GM18505 (cell line): ENCODE measurements around the gene SLCO2A1.

Experiments used
- ATAC-seq: cut with Tn5 transposase; IDR thresholded peaks from one replicate; pipeline ENCODE4 v1.9.1; 2021; ENCODE audit not compliant: unreplicated experiment
- POLR2A ChIP-seq: IDR thresholded peaks from 4 replicates; pipeline ENCODE4 v1.6.1; 2011; ENCODE audit warnings: borderline replicate concordance; ENCODE audit not compliant: insufficient read depth, insufficient read length; ENCODE audit errors: extremely low read depth

Gene SLCO2A1

DNA sequence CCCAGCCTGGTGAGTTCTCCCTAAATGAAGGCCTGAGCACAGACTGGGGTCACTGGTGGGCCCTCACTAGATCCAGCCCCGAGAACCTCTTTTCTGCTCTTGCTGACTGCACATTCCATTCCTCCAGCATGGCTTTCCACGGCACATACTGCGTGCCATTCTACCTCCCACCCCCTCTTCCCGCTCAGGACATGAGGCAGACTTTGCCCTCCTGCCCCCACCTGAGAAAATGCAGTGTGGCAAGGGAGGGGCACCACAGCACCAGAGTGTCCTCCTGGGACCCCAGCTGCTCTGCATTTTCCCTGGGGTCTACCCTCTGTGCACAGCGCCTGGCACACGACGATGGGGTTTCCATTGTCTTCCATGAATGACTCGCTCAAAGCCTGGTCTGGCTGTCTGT, 6.1 kb upstream of the SLCO2A1 start:
- TF ChIP-seq POLR2A: no peak

DNA sequence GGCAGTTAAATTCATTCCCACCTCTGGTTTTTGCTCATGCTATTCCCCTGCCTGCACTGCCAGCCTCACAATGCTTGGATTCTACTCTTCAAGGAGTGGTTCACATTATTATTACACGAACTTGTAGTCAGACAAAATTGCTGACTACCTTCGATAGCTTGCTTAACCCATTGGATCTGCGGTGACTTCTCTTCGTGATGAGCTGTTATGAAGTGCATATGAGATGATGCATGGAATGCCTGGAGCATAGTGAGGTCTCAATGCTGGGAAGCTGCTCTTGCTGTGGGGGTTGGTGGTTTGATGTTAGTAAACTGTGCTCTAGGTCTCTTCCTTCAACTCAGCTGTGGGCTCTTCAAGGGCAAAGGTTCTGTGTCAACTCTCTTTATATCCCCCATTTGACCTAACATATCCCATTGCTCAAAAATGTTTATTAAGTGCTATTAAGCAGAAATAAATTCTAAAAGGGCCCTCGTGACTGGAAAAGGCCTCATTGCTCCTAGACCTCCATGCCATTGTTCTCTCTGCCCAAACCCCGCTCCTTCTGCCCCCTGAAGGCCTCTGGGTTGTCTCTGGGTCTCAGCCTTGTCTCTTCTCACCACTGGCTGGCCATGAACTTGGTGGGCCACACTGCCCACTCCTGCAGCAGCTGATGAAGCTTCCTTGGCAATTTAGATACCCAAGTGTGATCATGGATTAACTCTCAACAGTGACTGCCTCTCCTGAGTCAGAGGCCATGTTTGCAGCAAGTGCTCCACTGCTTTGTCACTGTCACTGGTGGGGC, 4.5 kb upstream of the SLCO2A1 start:
- ATAC-seq: no peak
- TF ChIP-seq POLR2A: no peak

More for the DNA sequence above, 6.1 kb upstream of the SLCO2A1 start:
- ATAC-seq: no peak

GRCh38 chr3:134033315-134033996, 3.7 kb upstream of the SLCO2A1 start:
- no peak for ATAC-seq
- TF ChIP-seq POLR2A: no peak

GRCh38 chr3:134031348-134031915, 1.7 kb upstream of the SLCO2A1 start:
- no peak for TF ChIP-seq POLR2A
- ATAC-seq: no peak

- ATAC-seq: no peak
These were observed 938 bp upstream of the SLCO2A1 start for GRCh38 chr3:134030379-134031347.

GRCh38 chr3:134029256-134029733, 430 bp downstream of the SLCO2A1 start:
- ATAC-seq: no peak
- TF ChIP-seq POLR2A: no peak

More at GRCh38 chr3:134030379-134031347, 938 bp upstream of the SLCO2A1 start:
- no peak for TF ChIP-seq POLR2A

DNA sequence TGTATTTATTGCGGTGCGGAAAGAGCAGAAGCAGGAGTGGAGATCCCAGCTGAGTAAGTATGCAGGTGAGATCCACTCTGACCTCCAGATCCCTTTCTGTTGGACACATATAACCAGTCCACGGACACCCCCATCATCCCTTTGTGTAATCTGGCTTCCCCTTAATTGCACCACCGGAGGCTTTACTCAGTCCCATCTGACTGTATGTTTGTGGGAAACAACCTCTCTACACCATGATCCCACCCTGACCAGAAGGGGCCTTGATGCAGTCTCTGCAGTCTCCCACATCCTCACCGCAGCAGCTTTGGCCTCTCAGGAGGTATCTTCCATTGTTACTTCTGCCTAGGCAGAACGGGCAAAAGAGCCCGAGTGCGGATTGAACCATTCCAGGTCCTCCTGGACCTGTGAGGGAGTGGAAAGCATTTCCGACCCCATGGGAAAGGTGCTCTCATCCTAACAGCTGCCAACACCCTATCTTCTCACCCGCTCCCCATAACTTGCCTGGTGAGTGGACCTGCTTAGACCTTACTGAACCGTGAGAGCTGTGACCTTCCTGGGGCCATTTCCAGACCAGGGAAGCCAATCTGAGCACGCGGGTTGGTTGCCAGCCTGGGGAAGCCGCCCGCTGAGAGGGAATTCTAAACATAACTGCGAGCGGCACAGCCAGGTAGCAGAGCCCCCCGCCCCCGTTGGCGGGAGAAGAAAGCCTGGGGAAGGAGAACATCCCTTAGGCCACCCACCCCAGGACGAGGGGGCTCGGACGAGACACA, 1.1 kb downstream of the SLCO2A1 start:
- TF ChIP-seq POLR2A: no peak
- no peak for ATAC-seq

- ATAC-seq: no peak
- no peak for TF ChIP-seq POLR2A
These were observed 2.1 kb downstream of the SLCO2A1 start for GRCh38 chr3:134027631-134028030.

DNA sequence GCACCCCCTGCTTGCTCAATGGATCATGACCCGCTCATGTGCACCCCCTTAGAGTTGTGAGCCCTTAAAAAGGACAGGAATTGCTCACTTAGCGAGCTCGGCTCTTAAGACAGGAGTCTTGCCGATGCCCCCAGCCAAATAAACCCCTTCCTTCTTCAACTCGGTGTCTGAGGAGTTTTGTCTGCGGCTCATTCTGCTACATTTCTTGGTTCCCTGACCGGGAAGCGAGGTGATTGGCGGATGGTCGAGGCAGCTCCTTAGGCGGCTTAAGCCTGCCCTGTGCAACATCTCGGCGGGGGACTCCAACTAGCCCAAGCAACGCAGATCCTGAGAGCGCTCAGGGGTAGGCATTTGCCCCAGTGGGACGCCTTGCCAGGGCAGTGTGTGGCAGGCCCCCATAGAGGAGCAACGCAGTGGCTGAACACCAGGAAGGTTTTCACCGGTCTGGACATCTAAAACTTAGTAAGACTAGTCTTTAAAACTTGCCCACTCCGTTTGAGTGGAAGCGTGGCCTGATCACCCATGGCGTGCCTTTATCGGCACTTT, 9.5 kb downstream of the SLCO2A1 start:
- TF ChIP-seq POLR2A: no peak
- ATAC-seq: no peak

- TF ChIP-seq POLR2A: no peak
- ATAC-seq: no peak
These were observed 10.9 kb downstream of the SLCO2A1 start for GRCh38 chr3:134018850-134019249.

DNA sequence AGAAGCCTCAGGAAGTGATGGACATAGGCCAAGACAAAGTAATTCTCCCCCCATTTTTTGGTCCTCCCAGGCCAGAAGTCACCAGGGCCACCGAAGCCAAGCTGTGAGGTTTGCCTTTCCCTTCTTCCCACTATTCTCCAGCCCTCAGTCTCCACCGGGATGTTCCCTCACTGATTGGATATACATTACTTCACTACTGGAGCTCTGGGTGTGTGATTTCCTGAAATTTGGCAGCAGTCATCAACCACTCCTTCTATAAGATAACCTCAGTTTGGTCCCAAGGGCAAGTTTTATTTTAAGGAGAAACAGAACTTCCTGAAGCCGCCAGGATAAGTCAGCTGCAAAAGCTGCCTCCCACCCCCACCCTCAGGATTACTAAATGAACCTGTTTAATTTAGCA, 11.3 kb downstream of the SLCO2A1 start:
- ATAC-seq: no peak
- no peak for TF ChIP-seq POLR2A

- TF ChIP-seq POLR2A: no peak
- no peak for ATAC-seq
These were observed 12.2 kb downstream of the SLCO2A1 start for GRCh38 chr3:134017490-134017889.
